ENCODE data around the gene DTNB. TPM values are rescaled to one million over a fixed set of nuclear protein-coding genes. Genes with fewer than 3 reads are reported as not detected.

DTNB gene
- total RNA-seq, 4 donors from 2014 or later, result 3.0 to 7.5 (median 4.3) TPM

DNA sequence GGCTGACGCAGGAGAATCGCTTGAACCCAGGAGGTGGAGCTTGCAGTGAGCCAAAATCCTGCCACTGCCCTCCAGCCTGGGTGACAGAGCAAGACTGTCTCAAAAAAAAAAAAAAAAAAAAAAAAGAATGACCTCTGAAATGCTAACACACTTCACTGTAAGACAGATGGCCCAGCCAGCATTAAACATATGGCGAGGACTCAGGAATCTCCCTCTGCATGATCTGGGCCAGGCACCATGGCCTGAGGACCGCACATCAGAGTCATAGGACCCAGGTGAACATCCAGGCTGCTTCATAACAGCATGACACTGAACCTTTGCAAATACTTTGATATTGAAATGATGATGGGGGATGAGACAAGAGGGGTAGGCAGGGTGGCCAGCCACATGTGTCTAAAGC lies 275.6 kb downstream of the DTNB start:
- H3K27ac ChIP-seq (replicated peaks in 1 of 4), result no peak overlapping the region
- TF ChIP-seq POLR2A (IDR thresholded peaks at IDR 0.05; ENCODE audit: low read depth) (no peak), POLR2AphosphoS5 (IDR thresholded peaks at IDR 0.05) (no peak)
- TF ChIP-seq, protein P1, sequence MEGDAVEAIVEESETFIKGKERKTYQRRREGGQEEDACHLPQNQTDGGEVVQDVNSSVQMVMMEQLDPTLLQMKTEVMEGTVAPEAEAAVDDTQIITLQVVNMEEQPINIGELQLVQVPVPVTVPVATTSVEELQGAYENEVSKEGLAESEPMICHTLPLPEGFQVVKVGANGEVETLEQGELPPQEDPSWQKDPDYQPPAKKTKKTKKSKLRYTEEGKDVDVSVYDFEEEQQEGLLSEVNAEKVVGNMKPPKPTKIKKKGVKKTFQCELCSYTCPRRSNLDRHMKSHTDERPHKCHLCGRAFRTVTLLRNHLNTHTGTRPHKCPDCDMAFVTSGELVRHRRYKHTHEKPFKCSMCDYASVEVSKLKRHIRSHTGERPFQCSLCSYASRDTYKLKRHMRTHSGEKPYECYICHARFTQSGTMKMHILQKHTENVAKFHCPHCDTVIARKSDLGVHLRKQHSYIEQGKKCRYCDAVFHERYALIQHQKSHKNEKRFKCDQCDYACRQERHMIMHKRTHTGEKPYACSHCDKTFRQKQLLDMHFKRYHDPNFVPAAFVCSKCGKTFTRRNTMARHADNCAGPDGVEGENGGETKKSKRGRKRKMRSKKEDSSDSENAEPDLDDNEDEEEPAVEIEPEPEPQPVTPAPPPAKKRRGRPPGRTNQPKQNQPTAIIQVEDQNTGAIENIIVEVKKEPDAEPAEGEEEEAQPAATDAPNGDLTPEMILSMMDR (IDR thresholded peaks at IDR 0.05), result no peak
- no peak for DNase-seq (ENCODE audit: extremely low spot score)
- H3K4me1 ChIP-seq, result no peaks in the 10 kb centered on the region
- no peak overlapping the region for H3K4me3 ChIP-seq
- intact Hi-C loops (cut with DNase I), result no loop called here
- no peaks in the 10 kb centered on the region for H3K36me3 ChIP-seq
- WGBS, result 89% methylated on average over 4 of the region's 4 CpGs
- H3K9me3 ChIP-seq, result no peaks in the 10 kb centered on the region
- H3K27me3 ChIP-seq, result no peaks in the 10 kb centered on the region

DNA sequence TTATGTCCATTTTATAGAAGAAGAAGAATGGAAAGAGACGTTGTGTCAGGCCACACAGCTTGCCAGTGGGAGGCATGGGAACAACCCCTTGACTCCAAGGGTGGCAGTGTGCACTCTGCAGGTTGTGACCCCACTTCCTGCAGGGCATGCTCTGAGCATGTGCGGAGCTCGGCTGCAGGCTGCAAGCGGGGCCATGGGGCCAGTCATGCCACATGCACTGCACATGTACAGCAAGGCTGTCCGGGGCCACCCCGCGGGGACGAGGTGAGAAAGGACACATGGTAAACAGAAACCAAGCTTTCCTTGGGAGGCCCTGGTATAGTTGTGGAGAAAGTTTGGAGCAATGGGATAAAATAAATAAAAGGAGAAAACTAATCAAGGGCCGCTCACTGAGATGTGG lies 284.2 kb downstream of the DTNB start:
- Histone ChIP-seq H3K36me3 (peaks cover 0 to 18% (median 2%) of the 10 kb centered on the region in 4 donors), H3K27me3 (no peaks in the 10 kb centered on the region), H3K4me3 (no peak overlapping the region), H3K27ac (replicated peaks in 1 of 4) (no peak overlapping the region), H3K4me1 (no peaks in the 10 kb centered on the region), H3K9me3 (no peaks in the 10 kb centered on the region)
- no peak for TF ChIP-seq POLR2A (IDR thresholded peaks at IDR 0.05; ENCODE audit: low read depth)
- TF ChIP-seq, protein P1 (IDR thresholded peaks at IDR 0.05), result no peak
- no peak for TF ChIP-seq POLR2AphosphoS5 (IDR thresholded peaks at IDR 0.05)
- no peak for TF ChIP-seq EP300 (IDR thresholded peaks at IDR 0.05)
- intact Hi-C loops (cut with DNase I), result no loop called here
- 95% methylated on average over 9 of the region's 9 CpGs for WGBS
- DNase-seq (ENCODE audit: extremely low spot score), result no peak

DNA sequence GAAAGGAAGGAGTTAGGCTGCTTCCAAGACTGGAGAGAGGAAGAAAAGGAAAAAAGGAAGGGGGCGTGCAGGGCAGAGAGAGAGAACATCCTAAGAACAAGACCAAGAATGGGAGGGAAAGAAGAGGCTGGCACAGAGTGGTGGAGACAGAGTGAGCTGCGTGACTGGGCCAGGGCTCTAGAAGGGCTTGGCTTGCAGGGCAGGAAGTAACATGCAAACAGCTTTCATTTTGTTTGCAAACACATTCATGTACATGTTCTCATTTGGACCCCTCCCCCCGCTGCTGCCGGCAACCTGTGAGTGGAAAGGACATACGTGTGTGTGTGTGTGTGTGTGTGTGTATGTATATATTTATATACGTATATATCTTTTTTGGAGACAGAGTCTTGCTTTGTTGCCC lies 284.9 kb downstream of the DTNB start:
- Histone ChIP-seq H3K9me3 (no peaks in the 10 kb centered on the region), H3K4me3 (no peak overlapping the region), H3K36me3 (peaks cover 0 to 18% (median 2%) of the 10 kb centered on the region in 4 donors), H3K4me1 (no peaks in the 10 kb centered on the region), H3K27me3 (no peaks in the 10 kb centered on the region), H3K27ac (replicated peaks in 1 of 4) (no peak overlapping the region)
- no peak for DNase-seq (ENCODE audit: extremely low spot score)
- 84% methylated on average over 6 of the region's 6 CpGs for WGBS
- TF ChIP-seq, protein P1 (IDR thresholded peaks at IDR 0.05), result no peak
- TF ChIP-seq POLR2A (IDR thresholded peaks at IDR 0.05; ENCODE audit: low read depth), result no peak
- TF ChIP-seq POLR2AphosphoS5 (IDR thresholded peaks at IDR 0.05), result no peak
- no peak for TF ChIP-seq EP300 (IDR thresholded peaks at IDR 0.05)
- intact Hi-C loops (cut with DNase I), result no loop called here

DNA sequence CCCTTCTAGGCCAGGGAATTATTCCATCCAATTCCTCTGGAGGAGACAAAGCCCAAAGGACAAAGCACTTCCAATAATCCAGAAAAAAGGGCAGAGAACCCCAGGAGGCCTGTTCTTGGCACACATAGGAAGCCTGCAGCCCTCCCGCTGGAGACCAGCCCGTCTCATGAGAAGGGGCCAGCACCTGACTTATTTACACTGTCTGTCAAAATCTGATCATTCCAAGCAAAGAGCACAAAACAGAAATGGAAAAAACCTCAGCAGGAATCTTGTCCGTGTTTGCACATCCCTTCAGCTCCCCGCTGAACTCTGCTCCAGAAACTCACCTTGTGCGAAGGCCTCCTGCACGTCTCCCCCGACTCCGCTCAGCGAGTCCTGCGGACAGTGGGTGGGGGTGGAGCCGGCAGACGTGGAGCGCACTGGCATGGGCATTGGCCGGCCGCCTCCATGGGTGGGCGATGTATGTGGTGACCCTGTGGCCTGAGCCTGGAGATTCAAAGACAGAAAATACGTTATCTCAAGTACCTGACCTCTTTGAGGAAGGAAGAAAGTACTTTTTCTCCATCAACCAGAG lies 285.4 kb downstream of the DTNB start:
- intact Hi-C loops (cut with DNase I), result no loop called here
- DNase-seq (ENCODE audit: extremely low spot score), result no peak
- H3K36me3 ChIP-seq, result peaks cover 0 to 18% (median 2%) of the 10 kb centered on the region in 4 donors
- H3K4me3 ChIP-seq, result no peak overlapping the region
- WGBS, result 84% methylated on average over 17 of the region's 17 CpGs
- H3K4me1 ChIP-seq, result no peaks in the 10 kb centered on the region
- H3K27me3 ChIP-seq, result no peaks in the 10 kb centered on the region
- TF ChIP-seq POLR2A (IDR thresholded peaks at IDR 0.05; ENCODE audit: low read depth), result no peak
- no peaks in the 10 kb centered on the region for H3K9me3 ChIP-seq
- no peak overlapping the region for H3K27ac ChIP-seq (replicated peaks in 1 of 4)

DNA sequence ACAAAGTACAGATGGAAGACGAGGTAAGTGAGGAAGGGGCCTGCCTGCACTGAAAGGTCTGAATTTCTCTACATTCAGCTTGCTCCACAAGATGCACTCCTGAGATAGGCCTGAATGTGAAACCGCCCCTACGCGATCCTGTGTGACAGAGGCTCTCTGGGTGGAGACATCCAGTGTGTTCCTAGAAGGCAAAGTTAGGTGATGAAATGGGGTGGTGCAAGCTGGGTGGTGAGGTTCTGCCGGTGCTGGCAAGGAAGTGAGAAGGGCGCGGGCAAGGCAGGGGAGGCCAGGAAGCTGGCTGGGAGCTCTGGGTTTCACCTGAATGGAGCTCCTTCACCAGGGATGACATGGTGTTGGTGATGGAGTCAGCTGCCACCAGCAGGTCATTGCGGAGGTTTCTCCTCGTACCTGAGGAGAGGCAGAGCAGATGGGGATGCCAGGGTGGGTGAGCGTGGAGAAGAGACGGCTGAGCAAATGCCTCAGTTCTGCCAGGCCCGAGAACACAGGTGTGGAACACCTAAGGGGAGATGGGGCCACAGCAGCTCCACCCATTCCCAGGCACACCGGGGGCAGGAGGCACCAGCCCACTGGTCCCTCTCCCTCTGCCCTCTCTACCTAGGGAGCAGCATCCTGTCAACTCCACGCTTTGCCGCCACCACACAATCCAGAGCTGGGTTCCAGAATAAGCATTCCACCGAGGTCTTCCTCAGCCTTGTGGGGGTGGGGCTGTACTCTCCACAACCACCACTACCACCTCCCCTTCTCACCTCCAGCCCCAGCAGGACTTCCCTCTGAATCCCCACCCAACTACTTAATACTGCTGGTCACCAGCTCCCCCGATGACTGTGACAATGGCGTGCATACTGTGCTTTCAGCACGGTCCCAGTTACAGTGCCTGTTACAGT lies 286.2 kb downstream of the DTNB start:
- no peak for DNase-seq (ENCODE audit: extremely low spot score)
- no peak for TF ChIP-seq POLR2AphosphoS5 (IDR thresholded peaks at IDR 0.05)
- TF ChIP-seq POLR2A (IDR thresholded peaks at IDR 0.05; ENCODE audit: low read depth), result no peak
- TF ChIP-seq EP300 (IDR thresholded peaks at IDR 0.05), result no peak
- TF ChIP-seq, protein P1 (IDR thresholded peaks at IDR 0.05), result no peak
- no peak overlapping the region for H3K4me3 ChIP-seq
- H3K36me3 ChIP-seq, result peaks cover 0 to 18% (median 2%) of the 10 kb centered on the region in 4 donors
- H3K27me3 ChIP-seq, result no peaks in the 10 kb centered on the region
- H3K27ac ChIP-seq (replicated peaks in 1 of 4), result no peak overlapping the region
- no peaks in the 10 kb centered on the region for H3K4me1 ChIP-seq
- intact Hi-C loops (cut with DNase I), result no loop called here
- no peaks in the 10 kb centered on the region for H3K9me3 ChIP-seq
- 92% methylated on average over 19 of the region's 19 CpGs for WGBS

Data from esophagus muscularis mucosa (tissue), 4 donors.